Tongue (tissue), 2 donors: ENCODE measurements around the gene PACS1. TPM values are rescaled to one million over a fixed set of nuclear protein-coding genes. Genes with fewer than 3 reads are reported as not detected.
A peak's percentile ranks its signal among the peaks of the same experiment; 100 is the strongest.
"Not testable (repeated sequence)": the region's sequence is repeated elsewhere in the genome, so short reads cannot be mapped to it uniquely, and the experiment has no call there.

Experiments
- DNase-seq: peaks from one replicate; pipeline ENCODE4 v3.0.0-alpha.2; 2015
- total RNA-seq: library from RNA; depleted of rRNA; stranded (reverse); fragments of >200 nt; gene quantifications from one replicate; pipeline ENCODE4 v1.2.3, GENCODE V29; 2014

The PACS1 gene
- total RNA-seq, 1 donor from 2014 or later, result 27.0 TPM

DNA sequence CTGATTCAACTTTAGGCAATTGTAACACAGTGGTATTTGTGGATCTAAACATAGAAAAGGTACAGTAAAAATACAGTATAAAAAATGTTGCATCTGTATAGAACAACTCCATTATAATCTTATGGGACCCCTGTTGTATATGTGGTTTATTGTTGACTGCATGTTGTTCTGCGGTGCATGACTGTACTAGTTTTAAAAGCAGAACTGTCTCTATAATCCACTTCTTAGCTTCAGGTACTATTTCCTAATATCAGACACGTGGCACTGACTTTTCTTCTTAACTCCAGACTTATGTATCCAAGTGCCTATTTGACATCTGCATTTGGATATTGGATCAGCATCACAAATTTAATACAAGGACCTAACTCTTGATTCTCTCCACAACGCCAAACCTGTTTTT is 41.1 kb downstream of the PACS1 start:
- DNase-seq, result no peak

DNA sequence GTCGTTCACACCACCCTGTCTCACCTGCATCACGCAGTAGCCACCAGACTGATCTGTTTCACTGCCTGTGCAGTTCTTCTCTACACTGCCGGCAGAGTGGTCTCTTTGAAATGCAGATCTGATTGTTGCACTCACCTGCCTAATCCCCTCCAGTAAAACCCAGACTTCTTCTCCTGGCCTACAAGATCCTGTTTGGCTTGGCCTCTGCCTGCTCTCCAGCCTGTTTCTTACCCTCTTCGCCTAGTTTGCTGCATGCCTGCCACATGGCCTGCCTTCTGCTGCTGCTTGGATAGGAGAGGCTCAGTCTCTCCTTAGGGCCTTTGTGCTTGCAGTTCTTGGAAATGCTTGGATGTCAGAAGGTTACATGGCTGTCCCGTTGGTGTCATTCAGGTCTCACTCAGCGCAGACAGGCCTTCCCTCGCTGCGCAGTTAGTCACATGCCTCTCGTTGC is 42.0 kb downstream of the PACS1 start:
- DNase-seq, result no peak

DNA sequence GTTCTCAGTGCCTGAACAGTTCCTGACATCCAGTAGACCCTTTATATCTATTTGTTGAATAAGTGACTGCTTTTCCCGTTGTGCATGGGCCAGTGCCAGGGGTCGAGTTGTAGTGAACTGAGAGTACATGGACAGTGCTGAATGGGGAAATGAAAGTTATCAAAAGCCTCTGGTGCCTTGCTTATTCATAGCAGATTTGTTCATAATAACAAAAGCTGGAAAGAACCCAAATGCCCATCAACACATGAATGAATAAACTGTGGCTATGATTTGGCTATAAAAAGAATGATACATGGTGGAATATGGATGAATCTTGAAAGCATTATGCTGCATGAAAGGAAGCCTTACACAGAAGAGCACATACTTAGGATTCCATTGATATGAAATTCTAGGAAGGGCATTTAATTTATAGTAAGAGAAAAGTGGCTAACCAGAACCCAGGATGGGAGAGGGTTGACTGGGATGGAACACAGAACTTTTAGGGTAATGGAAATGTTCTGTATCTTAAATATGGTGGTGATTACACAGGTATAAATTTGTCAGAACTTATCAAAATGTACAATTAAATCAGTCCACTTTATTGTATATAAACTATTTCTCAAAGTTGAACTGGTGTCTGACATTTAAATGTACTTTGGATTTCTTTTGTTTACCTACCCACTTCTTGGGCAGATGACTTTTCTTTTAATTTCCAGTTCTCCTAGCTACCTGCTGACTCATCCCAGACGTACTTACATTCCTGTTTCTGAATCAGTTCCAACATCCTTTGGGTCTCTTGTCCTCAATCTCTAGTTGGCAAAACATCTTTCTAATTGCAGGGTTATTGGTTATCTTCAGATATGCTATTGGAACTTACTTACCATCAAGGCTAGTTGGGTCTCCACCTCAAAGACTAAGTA is 42.8 kb downstream of the PACS1 start:
- DNase-seq, result peak; percentile 18

DNA sequence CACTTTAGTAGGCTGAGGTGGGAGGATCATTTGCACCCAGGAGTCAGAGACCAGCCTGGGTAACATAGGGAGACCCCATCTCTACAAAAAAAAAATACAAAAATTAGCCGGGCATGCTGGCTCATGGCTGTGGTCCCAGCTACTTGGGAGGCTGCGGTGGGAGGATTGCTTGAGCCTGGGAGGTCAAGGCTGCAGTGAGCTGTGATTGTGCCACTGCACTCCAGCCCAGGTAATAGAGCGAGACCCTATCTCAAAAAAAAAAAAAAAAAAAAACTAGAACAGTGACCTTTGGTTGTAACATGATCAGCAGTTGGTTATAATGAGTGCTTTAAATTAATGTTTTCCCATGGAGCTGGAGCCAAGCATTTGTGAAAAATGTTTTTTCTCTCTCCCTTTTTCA is 44.9 kb downstream of the PACS1 start:
- DNase-seq, result not testable (repeated sequence)

DNA sequence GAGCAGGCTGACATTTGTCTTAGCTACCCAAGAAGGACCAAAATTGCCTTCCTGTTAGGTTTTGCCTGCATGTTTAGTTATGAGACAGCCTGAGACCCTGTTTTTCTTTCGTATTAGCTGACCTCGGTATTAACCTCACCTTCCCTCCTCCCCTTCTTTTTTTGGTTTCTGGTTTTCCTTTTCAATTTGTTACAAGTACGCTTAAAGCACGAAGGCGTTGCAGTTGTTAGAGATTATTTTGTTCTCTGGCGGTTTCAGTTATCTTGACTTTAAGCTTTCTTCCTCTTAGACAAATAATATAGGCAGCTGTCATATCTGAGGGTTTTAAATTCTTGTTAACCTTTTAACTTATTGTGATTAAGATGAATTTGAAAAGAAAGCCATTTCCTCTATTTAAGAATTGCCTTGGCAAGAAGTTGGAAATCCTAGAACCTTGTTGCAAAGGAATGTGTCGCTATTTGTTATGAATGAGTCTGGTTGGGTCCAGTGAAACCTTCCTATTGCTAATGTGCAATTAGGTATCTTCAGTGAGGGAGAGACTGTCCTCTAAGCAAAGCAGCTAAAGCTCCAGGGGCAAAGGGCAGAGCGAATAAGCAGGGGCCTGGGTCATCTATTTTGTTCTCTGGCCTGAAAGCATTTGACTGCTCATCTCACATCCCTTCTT is 45.7 kb downstream of the PACS1 start:
- DNase-seq, result no peak

DNA sequence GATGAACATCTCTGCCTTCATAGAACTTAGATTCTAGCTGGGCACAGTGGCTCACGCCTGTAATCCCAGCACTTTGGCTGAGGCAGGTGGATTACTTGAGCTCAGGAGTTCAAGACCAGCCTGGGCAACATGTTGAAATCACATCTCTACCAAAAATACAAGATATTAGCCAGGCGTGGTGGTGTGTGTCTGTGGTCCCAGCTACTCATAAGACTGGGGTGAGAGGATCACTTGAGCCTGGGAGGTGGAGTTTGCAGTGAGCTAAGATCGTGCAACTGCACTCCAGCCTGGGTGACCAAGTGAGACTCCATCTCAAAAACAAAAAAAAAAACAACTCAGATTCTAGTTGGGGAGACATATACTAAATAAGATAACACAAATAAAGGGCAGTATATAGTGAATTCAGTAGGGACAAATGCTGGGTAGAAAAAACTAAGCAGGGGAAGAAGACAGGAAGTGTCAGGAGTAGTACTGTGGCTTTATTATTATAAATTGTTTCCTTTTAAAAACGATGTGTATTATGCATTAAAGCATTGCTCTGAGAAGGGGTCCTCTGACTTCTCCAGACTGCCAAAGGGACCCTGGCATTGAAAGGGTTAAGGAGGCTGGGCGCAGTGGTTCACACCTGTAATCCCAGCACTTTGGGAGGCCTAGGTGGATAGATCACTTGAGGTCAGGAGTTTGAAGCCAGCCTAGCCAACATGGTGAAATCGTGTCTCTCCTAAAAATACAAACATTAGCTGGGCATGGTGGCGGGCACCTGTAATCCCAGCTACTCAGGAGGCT is 46.7 kb downstream of the PACS1 start:
- DNase-seq, result no peak

DNA sequence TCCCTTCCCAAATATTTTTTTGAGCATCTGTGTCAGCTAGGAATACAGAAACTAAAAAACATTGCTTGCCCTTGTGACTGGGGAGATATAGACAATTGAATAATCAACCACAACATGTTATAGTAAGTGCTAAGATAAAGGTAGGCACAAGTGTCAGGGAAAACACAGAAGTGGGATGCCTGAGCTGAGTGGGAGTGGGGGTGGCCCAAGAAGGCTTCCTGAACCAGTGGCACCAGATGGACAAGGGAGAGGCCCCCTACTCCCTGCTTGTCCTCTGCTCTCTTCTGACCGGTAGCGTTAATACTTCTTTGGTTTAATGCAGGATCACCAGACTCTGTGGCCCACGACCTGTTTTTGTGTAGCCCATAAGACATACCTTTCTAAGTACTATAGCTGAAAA is 48.8 kb downstream of the PACS1 start:
- no peak for DNase-seq

DNA sequence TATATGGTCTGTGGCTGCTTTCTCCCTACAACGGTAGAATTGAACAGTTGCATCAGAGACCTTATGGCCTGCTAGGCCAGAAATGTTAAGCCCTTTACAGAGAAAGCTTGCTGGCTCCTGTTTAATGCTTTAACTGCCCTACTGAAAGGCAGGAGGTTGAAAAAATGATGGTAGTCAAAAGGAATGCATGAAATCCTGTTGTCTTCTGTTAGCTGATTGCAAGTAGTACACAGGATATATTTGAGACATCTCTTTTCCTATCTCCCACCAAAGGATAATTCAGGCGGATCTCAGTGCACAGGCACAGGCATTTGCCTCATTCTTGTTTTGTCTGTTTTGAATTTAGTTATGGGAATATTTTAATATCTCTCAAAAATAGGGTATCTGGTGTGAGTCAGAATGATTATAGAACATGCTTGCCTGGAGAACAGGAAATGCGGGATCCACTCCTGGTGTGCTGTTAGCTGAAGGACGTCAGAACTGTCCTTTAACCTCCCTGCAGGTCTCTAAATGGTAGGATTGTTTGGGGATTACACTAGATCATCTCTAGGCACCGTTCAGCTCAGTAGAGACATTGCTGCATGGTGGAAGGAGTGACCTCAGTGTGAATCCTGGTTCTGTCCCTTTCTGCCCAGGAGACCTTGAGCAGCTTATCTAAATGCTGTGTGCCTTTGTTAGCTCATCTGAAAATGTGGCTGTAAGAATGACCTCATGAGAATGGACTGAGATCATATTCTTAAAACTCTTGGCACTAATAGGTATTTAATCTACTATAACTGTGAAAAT is 49.5 kb downstream of the PACS1 start:
- no peak for DNase-seq

DNA sequence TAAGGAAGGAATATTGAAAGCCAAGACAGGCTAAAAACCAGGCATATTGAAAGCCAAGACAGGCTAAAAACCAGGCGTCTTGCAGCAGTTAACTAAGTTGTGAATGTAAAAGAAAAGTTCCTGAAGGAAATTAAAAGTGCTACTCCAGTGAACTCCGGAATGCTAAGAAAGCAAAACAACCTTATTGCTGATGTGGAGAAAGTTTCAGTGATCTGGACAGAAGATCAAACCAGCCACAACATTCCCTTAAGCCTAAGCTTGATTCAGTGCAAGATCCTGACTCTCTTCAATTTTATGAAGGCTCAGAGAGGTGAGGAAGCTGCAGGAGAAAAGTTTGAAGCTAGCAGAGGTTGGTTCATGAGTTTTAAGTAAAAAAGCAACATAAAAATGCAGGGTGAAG is 51.4 kb downstream of the PACS1 start:
- DNase-seq, result no peak

DNA sequence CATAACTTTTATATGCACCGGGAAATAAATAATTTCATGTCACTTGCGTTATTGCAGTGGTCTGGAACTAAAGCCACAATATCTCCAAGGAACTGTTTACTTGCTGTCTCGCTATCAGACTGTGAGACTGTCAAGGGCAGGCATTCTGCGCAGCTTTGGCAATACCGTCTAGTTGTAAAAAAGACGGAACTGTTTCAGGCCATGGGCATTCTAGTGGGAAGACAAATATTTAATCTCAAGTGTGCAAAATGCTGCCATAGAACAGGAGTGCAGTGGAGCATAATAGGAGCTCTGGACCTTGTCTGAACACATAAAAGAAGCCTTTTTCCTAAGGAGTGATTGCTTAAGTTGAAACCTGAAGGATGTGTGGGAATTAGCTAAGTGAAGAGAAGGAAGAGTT is 53.8 kb downstream of the PACS1 start:
- DNase-seq, result no peak

DNA sequence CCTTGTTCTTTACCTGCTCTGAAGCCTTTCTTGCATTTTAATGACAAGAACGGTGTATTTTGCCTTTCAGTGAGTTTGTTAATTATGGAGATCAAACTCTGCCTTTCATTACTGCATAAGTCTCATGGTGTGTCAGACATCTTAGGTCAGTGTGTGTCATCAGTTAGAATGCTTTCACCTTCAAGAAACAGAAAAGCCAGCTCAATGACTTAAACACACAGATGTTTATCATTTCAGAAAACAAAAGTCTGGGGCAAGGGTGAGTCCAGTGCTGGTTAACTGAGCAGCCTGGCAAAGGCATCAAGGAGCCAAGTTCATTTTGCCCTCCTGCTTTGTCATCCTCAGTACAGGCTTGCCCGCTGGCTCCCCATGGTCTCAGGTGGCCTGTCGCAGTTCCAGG is 54.5 kb downstream of the PACS1 start:
- DNase-seq, result no peak

DNA sequence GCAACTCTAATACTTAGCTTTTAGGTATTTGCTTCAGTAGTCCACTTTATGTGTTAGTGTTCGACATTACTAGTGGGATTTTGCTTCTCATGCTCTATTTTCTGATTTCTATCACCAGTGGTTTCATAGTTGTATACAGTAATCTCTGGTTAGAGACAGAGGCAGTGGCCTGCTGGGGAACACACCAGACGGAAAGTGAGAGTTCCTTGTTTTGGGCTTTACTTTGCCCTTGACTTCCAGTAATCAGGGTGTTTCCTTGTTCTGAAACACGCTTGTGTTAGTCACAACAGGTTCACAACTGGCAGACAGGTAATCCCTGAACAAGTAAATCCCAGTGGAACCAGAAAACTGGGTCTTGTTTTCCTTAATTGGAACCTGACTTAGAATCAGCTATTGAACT is 56.0 kb downstream of the PACS1 start:
- DNase-seq, result no peak

DNA sequence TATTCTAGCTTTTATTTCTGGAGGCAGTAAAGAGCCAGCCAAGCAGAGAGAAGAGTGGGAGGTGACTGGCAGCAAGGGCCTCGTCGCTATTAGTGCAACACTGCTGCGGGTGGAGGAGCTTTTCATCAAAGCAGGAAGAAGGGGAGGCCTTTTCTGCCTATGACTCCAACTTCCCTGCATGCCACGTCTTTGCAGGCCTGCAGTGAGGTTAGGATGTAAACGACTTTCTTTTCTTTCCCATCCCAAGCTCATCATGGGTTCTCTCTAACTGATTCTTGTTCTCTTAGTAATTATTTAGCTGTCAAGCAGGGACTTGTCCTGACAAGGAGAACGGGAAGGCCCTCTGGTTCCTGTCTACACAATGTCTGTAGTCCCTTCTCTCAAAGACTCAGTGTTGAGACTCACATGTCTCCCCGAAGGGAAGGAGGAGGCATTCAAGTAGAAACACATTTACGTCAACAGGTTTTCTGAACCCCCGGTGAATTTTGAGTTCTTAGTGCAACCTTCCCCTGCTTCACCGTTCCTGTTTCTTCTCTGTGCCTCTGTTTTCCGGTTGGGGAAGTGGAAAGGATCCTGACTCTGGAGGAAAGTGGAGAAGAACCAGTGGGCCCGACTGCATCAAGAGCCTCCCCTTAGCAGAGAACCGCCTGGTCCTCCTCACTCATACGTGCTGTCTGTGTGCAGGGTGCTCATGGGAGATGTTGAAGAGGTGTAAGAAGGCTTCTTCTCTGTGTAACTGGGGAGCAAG is 56.9 kb downstream of the PACS1 start:
- DNase-seq, result peak; percentile 51

DNA sequence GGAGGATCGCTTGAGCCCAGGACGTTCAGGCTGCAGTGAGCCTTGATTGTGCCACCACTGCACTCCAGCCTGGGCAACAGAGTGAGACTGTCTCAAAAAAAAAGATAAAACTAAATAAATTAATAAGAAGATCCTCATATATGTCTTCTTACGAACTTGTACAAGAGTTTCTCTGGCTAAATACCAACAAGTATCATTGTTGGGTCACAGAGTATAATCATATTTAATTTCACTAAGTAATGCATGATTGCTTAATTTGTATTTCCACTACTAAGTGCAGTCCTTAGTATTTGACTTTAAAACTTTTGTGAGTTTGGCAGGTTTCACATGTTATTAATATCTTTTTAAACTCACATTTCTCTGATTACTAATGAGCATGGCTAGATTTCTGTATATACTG is 60.9 kb downstream of the PACS1 start:
- no peak for DNase-seq

DNA sequence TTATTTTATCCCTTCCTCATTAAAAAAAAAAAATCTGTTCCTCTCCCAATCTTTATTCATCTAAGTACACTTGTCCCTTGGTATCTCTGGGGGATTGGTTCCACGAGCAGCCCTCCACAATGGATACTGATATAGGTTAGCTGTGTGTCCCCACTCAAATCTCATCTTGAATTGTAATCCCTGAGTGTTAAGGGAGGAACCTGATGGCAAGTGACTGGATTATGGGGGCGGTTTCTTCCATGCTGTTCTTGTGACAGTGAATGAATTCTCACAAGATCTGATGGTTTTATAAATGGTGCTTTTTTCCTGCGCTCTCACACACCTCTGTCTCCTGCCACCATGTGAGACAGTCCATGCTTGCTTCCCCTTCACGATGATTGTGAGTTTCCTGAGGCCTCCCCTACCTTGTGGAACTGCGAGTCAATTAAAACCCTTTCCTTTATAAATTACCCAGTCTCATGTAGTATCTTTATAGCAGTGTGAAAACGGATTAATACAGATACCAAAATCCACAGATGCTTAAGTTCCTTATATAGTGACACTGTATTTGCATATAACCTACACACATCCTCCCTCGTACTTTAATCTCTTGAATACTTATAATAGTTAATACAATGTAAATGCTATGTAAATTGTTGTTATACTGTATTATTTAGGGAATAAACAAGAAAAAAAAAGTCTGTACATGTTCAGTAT is 62.0 kb downstream of the PACS1 start:
- DNase-seq, result no peak

DNA sequence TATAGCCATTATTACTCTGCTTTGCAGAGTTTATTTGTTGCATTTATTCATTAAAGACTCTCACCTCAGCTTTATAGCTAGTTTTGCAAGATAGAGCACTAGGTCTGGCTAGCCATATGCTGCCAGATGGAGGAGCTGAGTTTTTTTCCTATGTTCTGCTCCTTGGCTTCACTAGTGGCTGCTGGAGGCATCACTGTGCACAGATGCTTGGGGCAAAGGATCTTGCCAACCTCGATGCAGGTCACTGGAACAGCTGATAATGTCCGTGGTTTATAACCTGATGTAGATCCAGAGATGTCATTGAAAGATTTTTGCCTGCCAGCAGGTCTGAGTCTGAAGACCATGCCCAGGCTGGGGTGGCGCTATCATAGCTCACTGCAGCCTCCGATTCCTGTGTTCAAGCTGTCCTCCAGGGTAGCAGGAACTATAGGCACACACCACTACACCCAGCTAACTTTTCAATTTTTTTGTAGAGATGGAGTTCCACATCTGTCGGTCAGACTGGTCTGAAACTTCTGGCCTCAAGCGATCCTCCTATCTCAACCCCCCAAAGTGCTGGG is 63.2 kb downstream of the PACS1 start:
- no peak for DNase-seq

DNA sequence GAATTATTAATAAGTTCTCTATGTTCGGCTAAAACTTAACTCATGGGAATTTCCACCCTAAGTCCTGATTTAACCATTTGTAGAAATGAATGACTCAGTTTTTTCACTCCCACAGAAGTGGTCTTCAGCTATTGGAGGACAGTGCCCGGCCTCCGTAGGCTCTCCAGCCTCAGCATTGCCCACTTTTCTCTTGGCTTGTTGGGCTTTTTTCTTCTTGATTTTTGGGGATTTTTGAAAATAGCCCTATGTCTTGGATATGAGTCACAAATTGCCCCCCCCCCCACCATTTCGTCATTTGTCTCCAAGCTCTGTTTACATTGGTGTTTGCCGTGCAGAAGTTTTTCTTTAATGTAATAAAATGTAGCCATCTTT is 66.7 kb downstream of the PACS1 start:
- no peak for DNase-seq

DNA sequence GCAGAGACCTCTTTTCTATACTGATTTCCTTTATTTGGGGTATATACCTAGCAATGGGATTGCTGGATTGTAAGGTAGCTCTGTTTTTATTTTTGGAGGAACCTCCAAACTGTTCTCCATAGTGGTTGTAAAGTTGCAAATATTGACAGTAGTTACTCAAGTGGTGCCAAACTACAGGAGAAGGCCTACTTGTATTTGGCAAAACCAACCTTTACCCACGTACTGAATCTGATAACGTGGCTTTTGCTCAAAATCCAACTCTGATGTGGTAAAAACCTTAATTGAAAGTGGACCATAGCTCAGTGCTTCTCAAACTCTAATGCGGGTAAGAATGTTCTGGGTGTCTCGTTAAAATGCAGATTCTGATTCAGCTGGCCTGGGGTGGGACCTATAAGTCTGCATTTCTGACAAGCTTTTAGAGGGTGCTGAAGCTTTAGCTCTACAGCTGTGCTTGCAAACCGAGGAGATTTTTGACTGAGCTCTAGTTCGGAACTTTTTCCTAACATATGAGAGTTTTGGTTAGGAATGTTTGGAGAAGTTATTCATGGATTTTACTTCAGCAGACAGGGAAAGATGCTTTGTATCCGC is 69.8 kb downstream of the PACS1 start:
- no peak for DNase-seq

DNA sequence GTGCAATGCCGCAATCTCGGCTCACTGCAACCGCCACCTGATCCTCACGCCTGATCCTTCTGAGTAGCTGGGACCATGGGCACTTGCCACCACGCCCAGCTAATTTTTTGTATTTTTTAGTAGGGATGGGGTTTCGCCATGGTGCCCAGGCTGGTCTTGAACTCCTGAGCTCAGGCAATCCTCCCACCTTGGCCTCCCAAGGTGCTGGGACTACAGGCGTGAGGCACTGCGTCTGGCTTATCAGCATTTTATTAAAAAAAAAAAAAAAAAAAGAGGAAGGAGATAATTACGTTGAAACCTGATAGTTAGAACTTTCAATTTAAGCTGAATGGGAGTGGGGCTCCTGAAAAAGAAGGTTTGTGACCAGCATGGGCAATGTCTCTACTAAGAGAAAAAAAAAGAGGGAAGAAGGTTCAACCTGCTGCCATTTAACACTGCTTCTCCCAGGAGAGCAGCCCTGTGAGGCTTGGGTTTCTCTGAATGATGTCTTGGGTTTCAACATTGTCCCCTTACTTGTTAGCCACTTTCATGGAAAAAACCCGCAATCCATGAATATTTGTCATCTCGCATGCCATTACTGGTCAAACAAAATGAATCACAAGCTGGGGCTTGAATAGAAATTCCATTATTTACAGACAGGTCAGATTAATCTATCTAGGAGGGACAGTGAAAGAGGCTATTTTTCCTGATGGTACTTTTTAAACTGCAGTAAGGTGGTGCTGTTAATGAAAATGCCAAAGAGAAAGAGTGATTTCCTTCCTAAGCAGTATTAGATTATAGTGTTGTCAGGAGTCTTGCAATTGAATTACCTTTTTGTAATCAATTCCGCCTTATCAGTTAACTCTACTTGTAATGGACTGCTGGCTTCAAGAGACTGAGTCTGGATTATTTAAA is 72.5 kb downstream of the PACS1 start:
- DNase-seq, result no peak
